B cell (primary cell): ENCODE measurements around the gene RTN4. TPM values are rescaled to one million over a fixed set of nuclear protein-coding genes. Genes with fewer than 3 reads are reported as not detected.

ENCODE experiments used
- ATAC-seq: fragments of 200-7000 bp; cut with Tn5 transposase; one replicate; pipeline ENCODE4 v1.10.0; 2021; ENCODE audit warnings: low read depth, mild to moderate bottlenecking, moderate number of reproducible peaks, moderate library complexity
- CTCF ChIA-PET: fragments of 350-600 bp; sonication (Branson Sonifier 250); formaldehyde crosslinking; loops from one replicate; lab custom pipeline; 2021; ENCODE audit warnings: antibody characterized with exemption, inconsistent platforms; lab: Charles Lee
- POLR2A ChIA-PET: fragments of 350-600 bp; sonication (Branson Sonifier 250); formaldehyde crosslinking; loops from one replicate; lab custom pipeline; 2021; ENCODE audit warnings: antibody characterized with exemption; lab: Charles Lee
- DNase-seq: peaks from one replicate; pipeline ENCODE4 v3.0.0; 2013
- H2AFZ ChIP-seq: 2 replicates; pipeline ENCODE4 v1.6.1; 2012; ENCODE audit warnings: mild to moderate bottlenecking, low read depth, low read length; ENCODE audit not compliant: insufficient read depth, poor library complexity, severe bottlenecking
- H3K27ac ChIP-seq, 2 donors: 1 replicate in 1 of 2; 2 replicates in 1 of 2; pipeline ENCODE4 v1.5.1; 2012 to 2013; ENCODE audit warnings: low read length in 2 of 2, mild to moderate bottlenecking in 2 of 2, moderate library complexity in 1 of 2
- H3K27me3 ChIP-seq, 4 experiments: fragments of 200-600 bp in 1 of 4; sonication (generic) in 1 of 4; replicated peaks in 1 of 4; 1 replicate in 2 of 4; 2 replicates in 2 of 4; pipeline versions ENCODE4 v1.6.1 to v1.7.0; 2013 to 2016; ENCODE audit warnings: low read length in 3 of 4, mild to moderate bottlenecking in 2 of 4, mixed read lengths in 1 of 4, moderate library complexity in 1 of 4; ENCODE audit not compliant: insufficient read depth in 4 of 4, control insufficient read depth in 3 of 4; ENCODE audit errors: control extremely low read depth in 1 of 4
- H3K36me3 ChIP-seq, 2 experiments: replicated peaks in 1 of 2; 1 replicate in 1 of 2; 2 replicates in 1 of 2; pipeline versions ENCODE4 v1.6.1 to v1.7.1; 2013; ENCODE audit warnings: low read length in 1 of 2; ENCODE audit not compliant: insufficient read depth in 2 of 2, control insufficient read depth in 1 of 2; ENCODE audit errors: control extremely low read depth in 1 of 2, extremely low read depth in 1 of 2
- H3K4me1 ChIP-seq, 2 donors: fragments of 200-600 bp in 1 of 2; sonication (generic) in 1 of 2; 1 replicate in 1 of 2; 2 replicates in 1 of 2; pipeline versions ENCODE4 v1.5.1 to v1.6.1; 2013 to 2017; ENCODE audit warnings: low read length in 2 of 2; ENCODE audit not compliant: control insufficient read depth in 2 of 2, insufficient read depth in 2 of 2
- H3K4me2 ChIP-seq: replicated peaks from 2 replicates; pipeline ENCODE3; 2012; ENCODE audit warnings: mild to moderate bottlenecking, low read depth, low read length; ENCODE audit not compliant: poor library complexity, severe bottlenecking
- H3K4me3 ChIP-seq, 5 experiments: fragments of 200-600 bp in 1 of 5; sonication (generic) in 1 of 5; 1 replicate in 3 of 5; 2 replicates in 2 of 5; pipeline versions ENCODE4 v1.5.1 to v1.7.0; 2011 to 2016; ENCODE audit warnings: low read length in 4 of 5, mild to moderate bottlenecking in 4 of 5, low read depth in 2 of 5, control low read depth in 1 of 5, moderate library complexity in 1 of 5; ENCODE audit not compliant: insufficient read depth in 1 of 5; ENCODE audit errors: control extremely low read depth in 1 of 5, extremely low read depth in 1 of 5
- H3K79me2 ChIP-seq: fragments of 200-600 bp; sonication (generic); one replicate; pipeline ENCODE4 v1.6.0; 2016; ENCODE audit warnings: low read length; ENCODE audit not compliant: control insufficient read depth, insufficient read depth
- H3K9ac ChIP-seq: fragments of 200-600 bp; sonication (generic); 2 replicates; pipeline ENCODE4 v1.6.1; 2017; ENCODE audit warnings: mild to moderate bottlenecking, low read length, moderate library complexity
- H3K9me3 ChIP-seq, 3 donors: one replicate each; pipeline versions ENCODE4 v1.6.1 to v1.7.1; 2013; ENCODE audit warnings: low read length in 2 of 3; ENCODE audit not compliant: control insufficient read depth in 2 of 3, insufficient read depth in 1 of 3; ENCODE audit errors: control extremely low read depth in 1 of 3
- H4K20me1 ChIP-seq: 2 replicates; pipeline ENCODE4 v1.6.0; 2012; ENCODE audit warnings: mild to moderate bottlenecking, low read length; ENCODE audit not compliant: insufficient read depth, control insufficient read depth, poor library complexity, severe bottlenecking
- H3K27ac Mint-ChIP-seq: one replicate; pipeline ENCODE4 v1.8.0; 2021; ENCODE audit warnings: mixed read lengths
- H3K27me3 Mint-ChIP-seq: one replicate; pipeline ENCODE4 v1.8.0; 2021; ENCODE audit warnings: mixed read lengths
- H3K4me1 Mint-ChIP-seq: one replicate; pipeline ENCODE4 v1.8.0; 2021; ENCODE audit warnings: mixed read lengths
- H3K4me3 Mint-ChIP-seq: one replicate; pipeline ENCODE4 v1.8.0; 2021; ENCODE audit warnings: mixed read lengths
- H3K9me3 Mint-ChIP-seq: one replicate; pipeline ENCODE4 v1.8.0; 2022; ENCODE audit warnings: mixed read lengths; ENCODE audit not compliant: insufficient read depth
- EZH2 ChIP-seq: IDR thresholded peaks from 2 replicates; pipeline ENCODE4 v1.6.1; 2012; ENCODE audit warnings: borderline replicate concordance, low read depth, mild to moderate bottlenecking, moderate library complexity, low read length; ENCODE audit not compliant: insufficient read depth, poor library complexity, severe bottlenecking
- WGBS: methylation state at CpG from one replicate; pipeline ENCODE4 v1.1.5; 2013; ENCODE audit warnings: missing lambda C conversion rate; ENCODE audit not compliant: insufficient coverage; 5-methylcytosine and 5-hydroxymethylcytosine counted together
- intact Hi-C: fragments of 100-400 bp; cut with micrococcal nuclease; formaldehyde crosslinking; loops from one replicate; pipeline ENCODE4 v1.10.0; 2022
- polyA plus RNA-seq: library from polyadenylated mRNA; depleted of rRNA; stranded (reverse); fragments of >200 nt; gene quantifications from 2 replicates; pipeline ENCODE4 v1.2.3, GENCODE V29; 2012
- total RNA-seq, 2 donors: library from RNA; stranded (reverse); fragments of 120-200 nt in 1 of 2; gene quantifications; 1 replicate in 1 of 2; 2 replicates in 1 of 2; pipeline versions ENCODE4 v1.2.3 to v1.2.4, GENCODE V29; 2013 to 2022
- TF ChIP-seq, protein P1 (sequence below): fragments of 200-600 bp; IDR thresholded peaks from one replicate; pipeline ENCODE4 v1.8.0; 2022; ENCODE audit warnings: antibody characterized with exemption, mild to moderate bottlenecking

Gene RTN4
- total and polyA plus RNA-seq, 2 donors (not counting 1 experiment from before 2014, with no cell fraction given): 30.8 to 65.9 TPM

DNA sequence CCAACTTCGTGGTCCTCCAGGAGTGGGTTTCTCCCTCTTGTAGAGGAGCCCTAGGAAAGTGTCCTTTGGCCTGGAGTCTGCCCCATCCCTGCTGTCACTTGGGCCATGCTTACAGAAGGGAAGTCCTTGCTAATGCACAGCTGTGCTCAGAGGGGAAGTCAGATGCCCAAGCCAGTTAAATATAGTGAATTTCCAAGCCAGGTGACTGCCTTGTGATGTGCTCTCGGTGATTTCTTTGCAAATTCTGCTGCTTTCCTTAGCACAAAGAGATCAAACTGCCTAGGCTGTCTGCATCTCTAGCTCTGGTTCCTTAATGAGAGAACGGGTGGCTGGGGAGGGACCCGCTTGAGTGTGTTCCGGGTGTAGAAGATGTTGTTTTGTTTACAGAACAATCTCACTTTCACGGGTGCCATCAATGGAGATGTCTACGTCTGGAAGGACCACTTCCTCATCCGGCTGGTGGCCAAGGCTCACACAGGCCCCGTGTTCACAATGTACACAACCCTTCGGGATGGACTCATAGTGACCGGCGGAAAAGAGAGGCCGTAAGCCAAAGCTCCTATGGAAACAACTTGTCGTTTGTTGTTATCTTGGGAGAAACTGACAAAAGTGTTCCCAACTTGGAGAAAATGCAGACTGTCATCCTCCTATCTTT, 91.4 kb downstream of the RTN4 start:
- DNase-seq: no peak
- Histone ChIP-seq H4K20me1 (no peaks in the 10 kb centered on the region), H3K9me3 (no peaks in the 10 kb centered on the region), H3K79me2 (no peaks in the 10 kb centered on the region), H3K4me3 (no peak overlapping the region), H3K4me1 (no peaks in the 10 kb centered on the region), H3K36me3 (peaks cover 0 to 7% of the 10 kb centered on the region in 2 experiments), H2AFZ (no peak overlapping the region), H3K4me2 (no peak overlapping the region), H3K27ac (no peak overlapping the region), H3K27me3 (no peaks in the 10 kb centered on the region), H3K9ac (no peak overlapping the region)
- no peaks in the 10 kb centered on the region for H3K4me1 Mint-ChIP-seq
- H3K27me3 Mint-ChIP-seq: no peaks in the 10 kb centered on the region
- no peak overlapping the region for H3K4me3 Mint-ChIP-seq
- POLR2A ChIA-PET: no interaction called here
- intact Hi-C loops: no loop called here
- 67% methylated on average over 9 of the region's 14 CpGs for WGBS
- H3K9me3 Mint-ChIP-seq: no peaks in the 10 kb centered on the region
- CTCF ChIA-PET: no interaction called here
- TF ChIP-seq, protein P1, sequence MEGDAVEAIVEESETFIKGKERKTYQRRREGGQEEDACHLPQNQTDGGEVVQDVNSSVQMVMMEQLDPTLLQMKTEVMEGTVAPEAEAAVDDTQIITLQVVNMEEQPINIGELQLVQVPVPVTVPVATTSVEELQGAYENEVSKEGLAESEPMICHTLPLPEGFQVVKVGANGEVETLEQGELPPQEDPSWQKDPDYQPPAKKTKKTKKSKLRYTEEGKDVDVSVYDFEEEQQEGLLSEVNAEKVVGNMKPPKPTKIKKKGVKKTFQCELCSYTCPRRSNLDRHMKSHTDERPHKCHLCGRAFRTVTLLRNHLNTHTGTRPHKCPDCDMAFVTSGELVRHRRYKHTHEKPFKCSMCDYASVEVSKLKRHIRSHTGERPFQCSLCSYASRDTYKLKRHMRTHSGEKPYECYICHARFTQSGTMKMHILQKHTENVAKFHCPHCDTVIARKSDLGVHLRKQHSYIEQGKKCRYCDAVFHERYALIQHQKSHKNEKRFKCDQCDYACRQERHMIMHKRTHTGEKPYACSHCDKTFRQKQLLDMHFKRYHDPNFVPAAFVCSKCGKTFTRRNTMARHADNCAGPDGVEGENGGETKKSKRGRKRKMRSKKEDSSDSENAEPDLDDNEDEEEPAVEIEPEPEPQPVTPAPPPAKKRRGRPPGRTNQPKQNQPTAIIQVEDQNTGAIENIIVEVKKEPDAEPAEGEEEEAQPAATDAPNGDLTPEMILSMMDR: no peak
- no peak for TF ChIP-seq EZH2
- H3K27ac Mint-ChIP-seq: no peak overlapping the region
- no peak for ATAC-seq

DNA sequence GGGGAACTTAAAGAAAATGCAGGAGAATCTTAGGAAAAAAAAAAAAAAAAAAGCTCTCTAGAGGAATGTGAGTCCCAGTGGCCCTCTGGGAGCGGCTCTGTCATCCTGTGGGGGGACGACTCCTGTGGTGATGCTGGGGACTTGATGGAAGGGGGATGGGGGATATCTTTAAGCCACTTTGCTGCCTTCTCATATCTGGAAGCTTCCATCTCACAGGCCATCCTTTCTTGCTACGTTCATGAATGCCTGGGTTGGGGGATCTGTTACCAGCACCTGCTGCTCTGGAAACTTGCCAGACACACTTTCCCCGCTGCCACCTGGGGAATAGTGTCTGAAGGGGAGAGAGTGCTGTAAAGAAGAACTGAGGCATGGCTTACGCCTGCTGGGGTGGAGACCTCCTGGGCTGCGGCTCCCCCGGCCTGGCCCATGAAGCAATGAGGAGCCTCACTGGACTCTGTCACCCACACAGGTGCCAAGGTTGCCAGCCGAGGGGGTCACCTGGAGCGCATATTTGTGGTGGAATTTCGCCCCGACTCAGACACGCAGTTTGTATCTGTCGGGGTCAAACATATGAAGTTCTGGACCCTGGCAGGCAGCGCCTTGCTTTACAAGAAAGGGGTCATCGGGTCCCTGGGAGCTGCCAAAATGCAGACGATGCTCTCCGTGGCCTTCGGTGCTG, 92.8 kb downstream of the RTN4 start:
- Mint-ChIP-seq H3K4me3 (no peak overlapping the region), H3K27me3 (no peaks in the 10 kb centered on the region), H3K4me1 (no peaks in the 10 kb centered on the region), H3K27ac (no peak overlapping the region), H3K9me3 (no peaks in the 10 kb centered on the region)
- Histone ChIP-seq H3K4me2 (no peak overlapping the region), H3K27me3 (no peaks in the 10 kb centered on the region), H3K4me3 (no peak overlapping the region), H3K4me1 (no peaks in the 10 kb centered on the region), H3K79me2 (no peaks in the 10 kb centered on the region), H3K9ac (no peak overlapping the region), H3K36me3 (peaks cover 0 to 7% of the 10 kb centered on the region in 2 experiments), H3K27ac (no peak overlapping the region), H4K20me1 (no peaks in the 10 kb centered on the region), H2AFZ (no peak overlapping the region), H3K9me3 (no peaks in the 10 kb centered on the region)
- intact Hi-C loops: no loop called here
- 98% methylated on average over 16 of the region's 18 CpGs for WGBS
- TF ChIP-seq EZH2: no peak
- TF ChIP-seq, protein P1: no peak
- ATAC-seq (no peak), DNase-seq (no peak)
- CTCF ChIA-PET: no interaction called here
- POLR2A ChIA-PET: interaction anchor here (0.7 kb wide), 1 partner anchor 44 kb away, joined by 10 read pairs; no protein-coding TSS in a partner anchor
